NCI-H510A treated with DMSO at 0.1 percent for 48 hours (cell line): ENCODE measurements around the gene LIMK2.
"Not testable (repeated sequence)": the region's sequence is repeated elsewhere in the genome, so short reads cannot be mapped to it uniquely, and the experiment has no call there.

ENCODE experiments used
- DNase-seq: peaks from one replicate; lab custom pipeline; 2025; lab: John Stamatoyannopoulos, UW

LIMK2 gene

GRCh38 chr22:31290494-31291471, 78.7 kb downstream of the LIMK2 start:
- peak; percentile 80 for DNase-seq

- DNase-seq = no peak
These were observed 79.6 kb downstream of the LIMK2 start for GRCh38 chr22:31291481-31292235.

- DNase-seq = peak; percentile 69
These were observed 80.3 kb downstream of the LIMK2 start, which contains the start of gene PIK3IP1 for GRCh38 chr22:31292236-31292989. TSS of gene PIK3IP1 (minus strand) at chr22:31292488. CDS start at chr22:31292344, 144 bp downstream.

- DNase-seq = no peak
These were observed 83.3 kb downstream of the LIMK2 start for GRCh38 chr22:31295360-31295759.

- no peak for DNase-seq
These were observed 83.9 kb downstream of the LIMK2 start for GRCh38 chr22:31295831-31296657.

DNA sequence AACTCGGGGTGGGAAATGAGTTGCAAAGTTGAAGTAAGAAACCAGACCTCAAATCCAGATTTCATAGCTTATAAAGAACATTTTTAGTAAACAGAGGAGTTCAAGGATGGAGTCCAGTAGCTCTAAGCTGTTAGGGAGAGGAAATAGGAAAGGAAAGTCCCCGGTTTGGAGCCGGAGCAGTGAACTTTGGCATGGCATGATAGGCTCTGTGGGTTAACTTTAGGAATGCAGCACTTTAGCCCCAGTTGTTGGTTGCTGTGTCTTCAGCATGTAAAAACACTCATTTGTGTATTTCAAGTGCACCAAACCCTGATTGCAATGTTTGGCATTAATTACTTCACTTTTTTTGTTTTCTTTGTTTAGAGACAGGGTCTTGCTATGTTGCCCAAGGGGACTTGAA, 88.8 kb downstream of the LIMK2 start:
- DNase-seq = no peak

GRCh38 chr22:31302006-31302405, 89.9 kb downstream of the LIMK2 start:
- DNase-seq = no peak

DNA sequence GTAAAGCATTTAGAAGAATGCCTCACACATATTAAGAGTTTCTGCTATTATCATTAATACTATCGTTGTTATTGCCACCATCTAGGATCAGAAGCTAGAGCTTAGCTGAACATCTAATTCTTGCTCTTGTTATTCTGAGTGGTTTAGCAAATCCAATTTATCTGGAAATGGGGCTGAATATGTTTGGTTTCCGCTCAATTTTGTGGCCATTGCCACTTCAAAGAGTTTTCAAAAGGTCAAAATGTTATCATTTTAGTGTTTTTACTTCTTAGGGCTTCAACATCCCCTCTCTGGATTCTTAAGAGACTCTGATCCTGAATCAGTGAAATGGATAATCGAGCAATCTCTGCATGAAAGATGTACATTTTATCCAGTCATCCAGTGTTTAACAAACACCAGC, 90.4 kb downstream of the LIMK2 start:
- DNase-seq = no peak

DNA sequence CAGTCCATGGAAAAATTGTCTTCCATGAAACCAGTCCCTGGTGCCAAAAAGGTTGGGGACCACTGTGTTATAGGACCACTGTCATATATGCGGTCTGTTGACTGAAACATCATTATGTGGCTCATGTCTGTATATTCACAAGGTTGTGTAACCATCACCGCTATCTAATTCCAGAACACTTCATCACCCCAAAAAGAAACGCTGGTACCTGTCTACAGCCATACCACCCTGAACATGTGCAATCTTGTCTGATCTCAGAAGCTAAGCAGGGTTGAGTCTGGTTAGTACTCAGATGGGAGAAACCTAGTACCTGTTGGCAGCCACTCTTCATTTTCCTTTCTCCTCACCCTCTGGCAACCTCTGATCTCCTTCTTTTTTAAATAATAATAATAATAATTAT, 93.1 kb downstream of the LIMK2 start:
- DNase-seq = no peak

- DNase-seq = no peak
These were observed 96.1 kb downstream of the LIMK2 start for GRCh38 chr22:31308181-31308580.

- peak; percentile 88 for DNase-seq
These were observed 101.5 kb downstream of the LIMK2 start for GRCh38 chr22:31313366-31314147.

DNA sequence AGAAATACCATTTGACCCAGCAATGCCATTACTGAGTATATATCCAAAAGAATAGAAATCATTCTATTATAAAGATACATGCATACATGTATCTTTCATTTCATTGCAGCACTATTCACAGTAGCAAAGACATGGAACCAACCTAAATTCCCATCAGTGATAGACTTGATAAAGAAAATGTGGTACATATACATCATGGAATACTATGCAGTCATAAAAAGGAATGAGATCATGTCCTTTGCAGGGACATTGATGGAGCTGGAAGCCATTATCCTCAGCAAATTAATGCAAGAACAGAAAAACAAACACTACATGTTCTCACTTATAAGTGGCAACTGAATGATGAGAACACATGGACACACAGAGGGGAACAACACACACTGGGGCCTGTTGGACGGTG, 102.1 kb downstream of the LIMK2 start:
- not testable (repeated sequence) for DNase-seq

- peak; percentile 20 for DNase-seq
These were observed 109.3 kb downstream of the LIMK2 start for GRCh38 chr22:31321421-31321820.

GRCh38 chr22:31323578-31324550, 111.8 kb downstream of the LIMK2 start:
- no peak for DNase-seq

GRCh38 chr22:31326877-31327276, 114.8 kb downstream of the LIMK2 start:
- no peak for DNase-seq

DNA sequence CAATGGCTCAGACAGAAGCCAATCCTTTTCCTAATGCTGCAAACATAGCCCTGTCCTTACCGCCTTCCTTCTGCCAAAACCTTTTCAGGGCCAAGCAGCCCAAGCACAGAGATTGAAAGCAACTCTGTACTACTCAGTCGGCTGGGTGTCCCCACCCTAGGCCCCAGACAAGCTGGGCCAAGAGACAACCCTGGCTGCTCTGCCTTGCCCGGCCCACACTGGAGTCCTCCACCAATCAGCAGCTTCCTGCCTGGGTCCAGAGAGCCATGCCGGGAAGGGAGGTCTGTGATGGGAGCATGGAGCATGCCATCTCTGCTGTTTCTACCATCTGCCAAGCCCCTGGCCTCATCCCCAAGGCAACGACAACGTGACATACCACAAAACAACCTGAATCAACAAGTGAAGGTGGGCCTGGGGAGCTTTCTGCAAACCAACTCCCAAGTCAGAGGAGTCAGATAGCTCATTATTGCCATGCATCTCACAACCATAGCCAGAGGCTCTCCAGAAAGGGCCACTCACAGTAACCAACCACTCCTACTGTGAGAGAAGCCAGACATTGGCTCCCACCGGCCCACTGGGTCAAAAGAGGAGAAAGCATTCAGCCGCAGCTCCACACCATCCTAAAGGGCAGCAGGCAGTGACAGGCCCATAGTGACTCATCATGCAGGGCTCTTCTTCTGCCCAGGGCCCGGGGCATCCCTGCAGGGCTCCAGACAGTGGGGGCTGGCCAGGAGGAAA, 115.9 kb downstream of the LIMK2 start:
- no peak for DNase-seq

DNA sequence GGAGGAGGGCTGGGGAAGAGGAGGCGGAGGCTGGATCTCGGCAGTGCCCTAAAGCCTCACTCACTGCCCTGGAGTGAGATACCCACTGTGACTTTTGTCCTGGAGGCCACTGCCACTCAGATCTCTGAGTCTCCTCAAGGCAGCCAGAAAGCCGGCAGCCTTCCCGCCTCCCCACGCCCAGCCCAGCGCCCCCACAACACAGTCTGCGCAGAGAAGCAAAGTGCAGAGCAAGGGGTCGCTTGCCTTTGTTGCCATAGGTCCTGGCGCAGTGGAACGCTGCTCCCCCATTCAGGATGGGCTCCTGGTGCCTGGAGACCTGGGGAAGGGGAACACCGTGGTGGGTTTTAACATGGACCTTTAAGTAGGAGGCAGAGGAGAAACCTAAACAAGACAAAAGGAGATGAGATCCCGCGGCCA, 116.5 kb downstream of the LIMK2 start:
- no peak for DNase-seq

GRCh38 chr22:31329029-31329428, 116.9 kb downstream of the LIMK2 start:
- DNase-seq = no peak
